Measurements from ENCODE around the gene KCNK17.

Gene KCNK17

DNA sequence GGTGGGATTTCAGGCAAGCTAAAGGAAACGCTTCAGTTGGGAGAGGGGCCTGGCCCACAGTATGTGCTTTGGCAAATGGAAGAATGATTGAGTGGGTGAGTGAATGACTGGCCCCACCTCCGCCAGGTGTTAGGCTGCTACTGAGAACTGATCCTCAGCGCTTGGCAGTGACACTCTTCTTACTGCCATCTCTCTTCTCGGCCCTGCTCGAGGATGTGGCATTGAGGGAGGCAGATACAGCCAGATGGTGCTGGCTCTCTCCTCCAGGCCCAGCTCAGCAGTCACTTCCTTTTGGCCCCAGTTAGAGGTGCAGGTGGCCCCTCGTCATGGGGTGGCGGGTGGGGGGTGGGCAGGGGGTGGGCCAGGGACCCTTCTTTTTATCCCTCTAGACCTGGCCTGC lies 46.0 kb downstream of the KCNK17 start:
- H3K79me1 ChIP-seq (ENCODE audit: low read depth, low read length) = no peaks in the 10 kb centered on the region
- peaks cover 0 to 3% (median 0%) of the 10 kb centered on the region in 3 experiments for H3K27me3 ChIP-seq (ENCODE audit: control insufficient read depth in 3 of 3, insufficient read depth in 3 of 3, low read depth in 1 of 3, low read length in 3 of 3)
- H3K9ac ChIP-seq (ENCODE audit: low read depth, low read length, poor library complexity) = no peak overlapping the region
- H3K18ac ChIP-seq (ENCODE audit: low read length) = no peak overlapping the region
- H3K27ac ChIP-seq (replicated peaks; ENCODE audit: low read length) = no peak overlapping the region
- H4K91ac ChIP-seq (ENCODE audit: low read depth, low read length, poor library complexity) = no peak overlapping the region
- no peak overlapping the region for H2BK5ac ChIP-seq (ENCODE audit: low read length)
- no peak overlapping the region for H4K8ac ChIP-seq (ENCODE audit: low read depth, low read length)
- H3K36me3 ChIP-seq (replicated peaks in 1 of 2; ENCODE audit: control insufficient read depth in 2 of 2, insufficient read depth in 2 of 2, low read length in 2 of 2) = no peaks in the 10 kb centered on the region
- no CpG with 5 or more reads among the region's 7 CpGs for WGBS, 2 donors (ENCODE audit: extremely low coverage in 2 of 2, insufficient read length in 2 of 2, insufficient replicate concordance in 1 of 2)
- H2AK5ac ChIP-seq (ENCODE audit: low read depth, low read length) = no peak overlapping the region
- no peak overlapping the region for H2BK120ac ChIP-seq (ENCODE audit: low read depth, low read length)
- no peaks in the 10 kb centered on the region for H3K9me3 ChIP-seq (replicated peaks in 1 of 2; ENCODE audit: control insufficient read depth in 2 of 2, insufficient read depth in 1 of 2, low read depth in 1 of 2, low read length in 2 of 2)
- H3K4me1 ChIP-seq (ENCODE audit: control insufficient read depth in 2 of 2, insufficient read depth in 1 of 2, low read depth in 1 of 2, low read length in 2 of 2) = peaks cover 0 to 2% of the 10 kb centered on the region in 2 donors
- no peak for DNase-seq (ENCODE audit: low spot score)
- no peak overlapping the region for H2BK12ac ChIP-seq (ENCODE audit: low read length)
- H3K14ac ChIP-seq (ENCODE audit: low read length) = no peak overlapping the region
- no peak overlapping the region for H2BK15ac ChIP-seq (ENCODE audit: low read length)
- H2AFZ ChIP-seq (ENCODE audit: low read length) = no peak overlapping the region
- H3K23ac ChIP-seq (ENCODE audit: low read depth, low read length, poor library complexity) = no peak overlapping the region
- H3K4me3 ChIP-seq (ENCODE audit: low read length in 2 of 2) = no peak overlapping the region
- no peak overlapping the region for H3K4me2 ChIP-seq (ENCODE audit: insufficient read depth, low read length, poor library complexity, severe bottlenecking)
- no peak overlapping the region for H3K4ac ChIP-seq (ENCODE audit: low read length)

DNA sequence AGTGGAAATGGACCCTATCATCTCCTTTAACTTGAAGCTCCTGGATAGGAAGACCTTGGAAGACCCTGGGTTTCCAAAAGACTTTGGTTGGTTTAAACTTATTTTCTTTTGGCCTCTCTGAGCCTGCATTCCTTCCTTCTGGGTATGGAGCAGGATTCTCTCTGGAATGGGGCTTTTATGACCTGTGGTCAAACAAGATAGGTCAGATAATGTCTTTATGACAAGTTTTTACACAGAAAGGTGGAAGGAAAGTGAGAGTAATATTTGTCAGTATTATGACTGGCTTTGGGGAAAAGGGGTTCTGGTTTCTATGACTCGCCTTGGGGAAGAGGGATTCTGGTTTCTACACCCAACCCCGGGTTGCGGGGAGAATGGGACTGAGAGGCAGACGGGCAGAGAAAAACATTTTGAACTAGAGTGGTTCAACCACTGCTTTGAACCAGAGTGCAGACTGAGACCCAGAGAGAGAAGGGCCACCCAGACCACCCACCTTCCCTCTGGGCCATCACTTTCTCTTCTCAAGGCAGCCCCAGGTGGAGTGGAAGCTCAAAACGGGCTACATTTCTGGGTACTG lies 47.4 kb downstream of the KCNK17 start:
- Histone ChIP-seq H4K91ac (ENCODE audit: low read depth, low read length, poor library complexity) (peak overlapping the region; percentile 26), H2AK5ac (ENCODE audit: low read depth, low read length) (no peak overlapping the region), H2BK15ac (ENCODE audit: low read length) (no peak overlapping the region), H3K79me1 (ENCODE audit: low read depth, low read length) (no peaks in the 10 kb centered on the region), H3K23ac (ENCODE audit: low read depth, low read length, poor library complexity) (no peak overlapping the region), H2BK120ac (ENCODE audit: low read depth, low read length) (no peak overlapping the region), H3K18ac (ENCODE audit: low read length) (no peak overlapping the region), H3K9ac (ENCODE audit: low read depth, low read length, poor library complexity) (no peak overlapping the region), H3K4me1 (ENCODE audit: control insufficient read depth in 2 of 2, insufficient read depth in 1 of 2, low read depth in 1 of 2, low read length in 2 of 2) (peaks cover 0 to 2% of the 10 kb centered on the region in 2 donors), H3K36me3 (replicated peaks in 1 of 2; ENCODE audit: control insufficient read depth in 2 of 2, insufficient read depth in 2 of 2, low read length in 2 of 2) (no peaks in the 10 kb centered on the region), H2AFZ (ENCODE audit: low read length) (no peak overlapping the region), H3K4me2 (ENCODE audit: insufficient read depth, low read length, poor library complexity, severe bottlenecking) (no peak overlapping the region), H3K14ac (ENCODE audit: low read length) (no peak overlapping the region), H3K27me3 (ENCODE audit: control insufficient read depth in 3 of 3, insufficient read depth in 3 of 3, low read depth in 1 of 3, low read length in 3 of 3) (peaks cover 0 to 5% (median 0%) of the 10 kb centered on the region in 3 experiments), H3K4ac (ENCODE audit: low read length) (no peak overlapping the region), H2BK5ac (ENCODE audit: low read length) (no peak overlapping the region), H4K8ac (ENCODE audit: low read depth, low read length) (no peak overlapping the region), H3K9me3 (replicated peaks in 1 of 2; ENCODE audit: control insufficient read depth in 2 of 2, insufficient read depth in 1 of 2, low read depth in 1 of 2, low read length in 2 of 2) (no peaks in the 10 kb centered on the region), H3K4me3 (ENCODE audit: low read length in 2 of 2) (no peak overlapping the region), H3K27ac (replicated peaks; ENCODE audit: low read length) (no peak overlapping the region), H2BK12ac (ENCODE audit: low read length) (no peak overlapping the region)
- no peak for DNase-seq (ENCODE audit: low spot score)
- WGBS, 2 donors (ENCODE audit: extremely low coverage in 2 of 2, insufficient read length in 2 of 2, insufficient replicate concordance in 1 of 2) = no CpG with 5 or more reads among the region's 5 CpGs

DNA sequence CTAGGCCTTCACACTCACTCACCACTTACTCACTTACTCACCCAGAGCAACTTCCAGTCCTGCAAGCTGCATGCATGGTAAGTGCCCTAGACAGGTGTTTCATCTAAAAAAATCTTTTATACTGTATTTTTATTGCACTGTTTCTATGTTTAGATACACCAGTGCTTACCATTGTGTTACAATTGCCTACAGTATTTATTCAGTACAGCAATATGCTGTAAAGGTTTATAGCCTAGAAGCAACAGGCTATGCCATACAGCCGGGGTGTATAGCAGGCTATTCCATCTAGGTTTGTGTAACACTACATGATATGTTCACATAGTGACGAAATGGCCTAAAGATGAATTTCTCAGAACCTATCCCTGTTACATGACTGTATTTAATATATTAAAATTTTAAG lies 47.8 kb downstream of the KCNK17 start:
- Histone ChIP-seq H3K23ac (ENCODE audit: low read depth, low read length, poor library complexity) (no peak overlapping the region), H2AFZ (ENCODE audit: low read length) (no peak overlapping the region), H3K18ac (ENCODE audit: low read length) (no peak overlapping the region), H3K36me3 (replicated peaks in 1 of 2; ENCODE audit: control insufficient read depth in 2 of 2, insufficient read depth in 2 of 2, low read length in 2 of 2) (no peaks in the 10 kb centered on the region), H3K9me3 (replicated peaks in 1 of 2; ENCODE audit: control insufficient read depth in 2 of 2, insufficient read depth in 1 of 2, low read depth in 1 of 2, low read length in 2 of 2) (no peaks in the 10 kb centered on the region), H2BK15ac (ENCODE audit: low read length) (no peak overlapping the region), H3K14ac (ENCODE audit: low read length) (no peak overlapping the region), H2BK120ac (ENCODE audit: low read depth, low read length) (no peak overlapping the region), H4K8ac (ENCODE audit: low read depth, low read length) (no peak overlapping the region), H3K27ac (replicated peaks; ENCODE audit: low read length) (no peak overlapping the region), H4K91ac (ENCODE audit: low read depth, low read length, poor library complexity) (no peak overlapping the region), H2BK12ac (ENCODE audit: low read length) (no peak overlapping the region), H2AK5ac (ENCODE audit: low read depth, low read length) (no peak overlapping the region), H2BK5ac (ENCODE audit: low read length) (no peak overlapping the region), H3K9ac (ENCODE audit: low read depth, low read length, poor library complexity) (no peak overlapping the region), H3K79me1 (ENCODE audit: low read depth, low read length) (no peaks in the 10 kb centered on the region), H3K4ac (ENCODE audit: low read length) (no peak overlapping the region), H3K4me2 (ENCODE audit: insufficient read depth, low read length, poor library complexity, severe bottlenecking) (no peak overlapping the region), H3K4me3 (ENCODE audit: low read length in 2 of 2) (no peak overlapping the region), H3K27me3 (ENCODE audit: control insufficient read depth in 3 of 3, insufficient read depth in 3 of 3, low read depth in 1 of 3, low read length in 3 of 3) (peaks cover 0 to 5% (median 0%) of the 10 kb centered on the region in 3 experiments), H3K4me1 (ENCODE audit: control insufficient read depth in 2 of 2, insufficient read depth in 1 of 2, low read depth in 1 of 2, low read length in 2 of 2) (peaks cover 0 to 2% of the 10 kb centered on the region in 2 donors)
- no peak for DNase-seq (ENCODE audit: low spot score)
- no CpG with 5 or more reads among the region's 2 CpGs for WGBS, 2 donors (ENCODE audit: extremely low coverage in 2 of 2, insufficient read length in 2 of 2, insufficient replicate concordance in 1 of 2)

DNA sequence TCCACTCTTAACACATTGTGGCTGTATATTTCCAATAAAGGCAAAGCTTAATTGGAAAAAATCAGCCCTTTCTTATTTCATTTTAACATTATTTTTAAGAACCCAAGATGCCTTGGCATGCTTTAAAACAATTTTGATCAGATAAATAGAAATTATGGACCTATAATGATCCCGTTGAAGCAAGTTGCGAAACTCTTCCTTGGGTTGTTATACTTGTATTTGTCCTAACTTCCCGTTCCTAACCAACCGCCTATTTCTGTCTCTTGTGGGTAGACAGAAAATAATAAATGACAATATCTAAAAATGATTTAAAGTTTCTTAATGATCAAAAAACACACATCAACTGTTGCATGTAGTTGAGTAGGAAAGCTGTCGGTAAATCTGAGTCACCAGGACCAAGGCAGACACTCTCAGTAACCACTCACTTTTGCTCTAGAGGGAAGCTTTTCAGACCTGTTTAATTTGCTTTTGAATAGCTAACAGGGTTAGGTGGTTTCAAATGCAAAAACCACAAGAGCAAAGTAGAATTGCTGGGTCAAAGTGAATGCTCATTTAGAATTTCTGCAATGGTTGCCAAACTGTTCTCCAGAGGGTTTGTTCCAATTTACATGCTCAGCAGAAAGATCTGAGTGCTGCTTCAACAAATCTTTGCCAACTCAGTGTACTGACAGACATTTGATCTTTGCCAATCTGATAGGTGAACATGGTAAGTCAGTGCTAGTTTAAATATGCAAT lies 50.7 kb downstream of the KCNK17 start:
- H3K18ac ChIP-seq (ENCODE audit: low read length) = no peak overlapping the region
- no peak overlapping the region for H2BK120ac ChIP-seq (ENCODE audit: low read depth, low read length)
- no peak overlapping the region for H3K23ac ChIP-seq (ENCODE audit: low read depth, low read length, poor library complexity)
- no peak overlapping the region for H2BK5ac ChIP-seq (ENCODE audit: low read length)
- H2AK5ac ChIP-seq (ENCODE audit: low read depth, low read length) = no peak overlapping the region
- H3K79me1 ChIP-seq (ENCODE audit: low read depth, low read length) = no peaks in the 10 kb centered on the region
- no peak overlapping the region for H3K4me2 ChIP-seq (ENCODE audit: insufficient read depth, low read length, poor library complexity, severe bottlenecking)
- no peak overlapping the region for H3K4me3 ChIP-seq (ENCODE audit: low read length in 2 of 2)
- DNase-seq (ENCODE audit: low spot score) = no peak
- no peak overlapping the region for H3K27ac ChIP-seq (replicated peaks; ENCODE audit: low read length)
- peaks cover 0 to 2% of the 10 kb centered on the region in 2 donors for H3K4me1 ChIP-seq (ENCODE audit: control insufficient read depth in 2 of 2, insufficient read depth in 1 of 2, low read depth in 1 of 2, low read length in 2 of 2)
- no peak overlapping the region for H2BK12ac ChIP-seq (ENCODE audit: low read length)
- H2AFZ ChIP-seq (ENCODE audit: low read length) = no peak overlapping the region
- peaks cover 0 to 5% (median 0%) of the 10 kb centered on the region in 3 experiments for H3K27me3 ChIP-seq (ENCODE audit: control insufficient read depth in 3 of 3, insufficient read depth in 3 of 3, low read depth in 1 of 3, low read length in 3 of 3)
- no peak overlapping the region for H3K14ac ChIP-seq (ENCODE audit: low read length)
- WGBS, 2 donors (ENCODE audit: extremely low coverage in 2 of 2, insufficient read length in 2 of 2, insufficient replicate concordance in 1 of 2) = no CpG with 5 or more reads among the region's 5 CpGs
- no peak overlapping the region for H3K4ac ChIP-seq (ENCODE audit: low read length)
- no peak overlapping the region for H3K9ac ChIP-seq (ENCODE audit: low read depth, low read length, poor library complexity)
- no peaks in the 10 kb centered on the region for H3K36me3 ChIP-seq (replicated peaks in 1 of 2; ENCODE audit: control insufficient read depth in 2 of 2, insufficient read depth in 2 of 2, low read length in 2 of 2)
- H4K91ac ChIP-seq (ENCODE audit: low read depth, low read length, poor library complexity) = no peak overlapping the region
- H2BK15ac ChIP-seq (ENCODE audit: low read length) = no peak overlapping the region
- no peak overlapping the region for H4K8ac ChIP-seq (ENCODE audit: low read depth, low read length)
- H3K9me3 ChIP-seq (replicated peaks in 1 of 2; ENCODE audit: control insufficient read depth in 2 of 2, insufficient read depth in 1 of 2, low read depth in 1 of 2, low read length in 2 of 2) = no peaks in the 10 kb centered on the region

Data from neuronal stem cell (in vitro differentiated cells).